HG02798 (cell line): Measurements from ENCODE around the gene GSN.
"Not testable (repeated sequence)": the region's sequence is repeated elsewhere in the genome, so short reads cannot be mapped to it uniquely, and the experiment has no call there.

Experiments used
- ATAC-seq: cut with Tn5 transposase; IDR thresholded peaks from one replicate; pipeline ENCODE4 v1.9.1; 2021; ENCODE audit warnings: mild to moderate bottlenecking; ENCODE audit not compliant: unreplicated experiment, poor library complexity

Gene GSN

DNA sequence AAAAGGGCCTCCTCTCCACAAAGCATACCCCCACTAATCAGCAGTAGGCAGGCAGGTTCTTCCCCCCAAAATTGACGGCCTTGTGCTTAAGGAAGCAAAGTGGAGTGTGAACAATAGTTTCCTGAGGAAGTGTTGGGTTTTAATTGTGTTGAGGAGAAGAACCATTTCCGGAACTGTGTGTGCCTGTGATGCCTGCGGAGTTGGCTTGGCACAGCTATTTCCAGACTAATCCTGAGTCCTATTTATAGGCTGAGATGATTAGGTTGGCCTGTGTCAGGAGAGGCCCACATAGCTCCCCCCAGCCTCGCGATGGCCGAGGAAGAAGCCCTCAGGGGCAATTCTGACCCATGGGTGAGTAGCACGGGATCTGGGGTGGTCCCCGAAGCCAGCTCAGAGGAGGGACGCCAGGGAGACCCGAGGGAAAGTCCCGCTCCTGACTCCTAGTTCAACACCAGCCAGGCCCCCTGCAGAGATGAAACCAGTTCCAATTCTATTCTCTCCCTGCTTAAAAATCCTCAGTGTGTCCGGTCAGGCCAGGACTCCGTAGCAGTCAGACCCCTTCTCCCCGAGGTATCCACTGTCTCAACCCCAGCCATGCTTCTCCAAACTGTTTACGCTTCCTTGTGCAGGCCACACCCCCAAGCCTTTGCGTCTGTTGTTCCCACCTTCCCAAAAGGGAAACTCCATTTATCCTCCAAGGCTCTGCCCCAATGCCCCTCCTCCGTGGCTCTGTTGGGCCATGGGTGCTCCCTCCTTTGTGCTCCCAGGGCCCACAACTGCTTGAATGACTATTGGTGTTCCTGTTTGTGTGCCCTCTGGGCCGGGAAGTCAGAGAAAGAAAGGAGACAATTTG lies 18.1 kb downstream of the GSN start:
- ATAC-seq = no peak

DNA sequence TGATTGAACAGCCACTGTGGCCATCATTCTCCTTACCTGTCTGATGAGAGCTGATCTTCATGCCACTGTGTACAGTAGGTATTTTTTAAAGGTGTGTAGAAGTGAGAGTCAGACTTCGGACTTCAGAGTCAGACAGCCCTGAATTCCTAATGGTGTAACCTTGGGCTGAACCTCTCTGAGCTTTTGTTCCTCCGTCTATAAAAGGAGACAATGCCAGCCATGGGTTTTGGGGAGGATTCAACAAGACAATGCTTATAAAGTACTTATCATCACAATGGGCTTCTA lies 18.7 kb downstream of the GSN start:
- no peak for ATAC-seq

DNA sequence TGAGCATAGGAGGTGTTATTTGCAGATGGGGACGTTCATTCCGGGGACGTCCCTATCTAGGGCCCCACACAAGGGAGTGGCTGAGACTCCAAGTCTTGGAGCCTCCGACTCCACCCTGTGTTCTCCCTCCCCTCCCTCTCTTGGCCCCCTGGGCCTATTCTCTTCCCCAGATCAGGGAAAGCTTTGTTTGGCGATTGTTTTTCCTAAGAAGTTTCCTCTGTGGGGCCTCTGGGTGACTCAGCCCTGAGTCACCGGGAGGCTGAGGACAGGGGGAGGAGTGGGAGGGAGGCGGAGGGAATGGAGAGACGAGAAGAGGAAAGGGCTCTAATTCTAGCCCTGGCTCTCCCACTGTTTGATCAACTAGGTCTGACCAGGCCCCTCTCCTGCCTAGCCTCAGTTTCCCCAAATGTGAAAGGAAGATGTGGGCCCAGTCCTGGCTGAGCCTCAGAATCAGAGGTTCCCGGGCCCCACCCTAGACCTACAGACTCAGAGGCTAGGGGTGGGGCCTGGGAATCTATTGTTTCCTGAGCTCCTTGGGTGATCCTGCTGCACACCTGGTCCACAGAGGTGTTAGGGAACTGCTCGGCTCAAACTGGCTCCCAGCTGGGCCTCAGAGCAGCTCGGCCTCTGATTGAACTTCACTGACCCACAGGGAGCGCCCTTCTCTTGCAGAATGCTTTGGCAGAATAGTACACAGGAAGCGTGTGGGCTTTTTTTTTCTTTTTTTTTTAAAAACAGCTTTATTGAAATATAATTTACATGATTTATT lies 19.2 kb downstream of the GSN start:
- ATAC-seq = no peak

DNA sequence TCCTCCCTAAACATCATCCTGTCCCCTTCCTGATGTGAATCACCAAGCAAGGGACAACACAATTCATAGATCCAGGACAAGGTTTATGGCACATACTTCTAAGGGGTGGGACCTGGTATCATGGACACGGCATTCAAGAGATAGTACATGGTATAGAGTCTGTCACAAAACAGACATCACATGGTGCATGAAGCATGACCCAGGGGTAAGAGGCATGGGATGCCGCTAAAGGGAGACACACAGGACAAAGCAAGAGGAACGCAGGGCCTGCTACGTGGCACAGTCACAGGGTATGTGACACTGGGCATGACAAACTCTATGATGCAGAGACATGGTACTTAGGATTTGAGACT lies 20.7 kb downstream of the GSN start:
- ATAC-seq = no peak

DNA sequence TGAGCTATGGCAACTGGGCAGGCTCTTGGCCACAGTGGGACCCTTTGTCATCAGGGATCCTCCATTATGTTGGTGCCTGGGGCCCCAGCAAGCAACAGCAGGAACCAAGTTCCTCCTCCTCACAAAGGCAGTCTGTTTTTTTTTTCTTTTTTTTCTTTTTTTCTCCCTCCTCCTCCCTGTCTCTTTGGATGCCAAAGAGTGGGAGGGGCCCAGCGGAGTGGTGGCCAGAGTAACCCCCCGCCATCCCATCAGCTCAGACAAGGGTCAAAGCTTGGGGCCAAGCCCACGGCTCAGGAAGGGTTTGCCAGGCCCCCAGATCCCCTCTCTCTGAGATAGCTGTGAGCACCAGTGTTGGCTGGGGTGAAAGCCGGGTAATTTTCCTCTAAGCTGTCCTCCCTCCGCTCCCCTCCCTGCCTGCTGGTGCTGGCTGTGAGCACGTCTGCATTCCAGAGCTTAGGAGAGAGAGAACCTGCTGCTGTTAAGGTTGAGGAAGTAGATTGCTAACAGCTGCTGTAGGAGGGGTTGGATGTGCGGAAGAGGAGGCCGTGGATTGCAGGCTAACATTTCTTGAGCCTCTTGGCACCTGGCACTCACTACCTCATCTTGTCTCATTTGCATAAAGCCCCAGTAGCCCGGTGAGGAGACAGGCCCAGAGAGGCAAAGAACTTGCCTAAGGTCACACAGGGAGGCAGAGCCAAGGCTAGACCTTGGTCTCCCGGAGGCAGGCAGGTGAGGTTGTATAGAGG lies 21.2 kb downstream of the GSN start:
- ATAC-seq = no peak

DNA sequence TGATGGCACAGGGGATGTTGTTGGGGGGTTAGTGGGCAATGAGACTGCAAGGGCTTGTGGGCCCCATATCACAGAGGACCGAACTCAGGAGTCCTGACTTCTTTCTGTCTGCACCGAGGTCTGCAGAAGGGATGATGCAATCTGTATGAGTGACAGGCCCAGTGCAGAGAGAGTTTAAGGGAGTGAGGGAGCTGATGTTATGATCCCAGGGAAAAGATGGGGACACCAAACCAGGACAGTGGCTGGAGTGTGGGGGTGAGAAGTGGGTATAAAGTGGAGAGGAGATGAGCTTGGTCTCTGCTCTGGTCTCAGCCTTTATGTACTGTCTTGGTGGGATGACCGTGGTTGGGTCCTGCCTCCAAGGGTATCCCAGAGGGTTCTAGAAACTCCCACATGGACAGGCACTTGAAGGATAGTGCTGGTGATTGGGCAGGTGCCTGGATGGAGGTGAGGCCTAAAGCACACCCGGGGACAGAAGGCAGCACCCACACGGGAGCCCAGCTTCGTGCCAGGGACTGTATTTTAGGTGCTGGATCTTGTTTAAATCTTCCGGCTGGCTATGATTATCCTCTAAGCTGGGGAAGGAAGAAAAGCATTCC lies 21.9 kb downstream of the GSN start:
- no peak for ATAC-seq

DNA sequence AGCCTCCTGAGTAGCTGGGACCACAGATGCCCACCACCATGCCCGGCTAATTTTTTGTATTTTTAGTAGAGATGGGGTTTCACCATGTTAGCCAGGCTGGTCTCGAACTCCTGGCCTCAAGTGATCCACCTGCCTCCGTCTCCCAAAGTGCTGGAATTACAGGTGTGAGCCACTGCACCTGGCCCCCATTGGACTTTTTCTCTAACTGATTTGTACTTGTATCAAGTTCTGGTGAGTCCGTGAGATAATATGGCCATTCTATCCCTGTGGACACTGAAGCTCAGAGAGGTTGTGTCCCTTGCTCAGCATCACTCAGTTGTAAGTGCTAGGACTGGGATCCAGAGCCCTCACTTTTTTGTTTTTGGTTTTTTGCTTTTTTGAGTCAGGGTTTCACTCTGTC lies 23.6 kb downstream of the GSN start:
- not testable (repeated sequence) for ATAC-seq

DNA sequence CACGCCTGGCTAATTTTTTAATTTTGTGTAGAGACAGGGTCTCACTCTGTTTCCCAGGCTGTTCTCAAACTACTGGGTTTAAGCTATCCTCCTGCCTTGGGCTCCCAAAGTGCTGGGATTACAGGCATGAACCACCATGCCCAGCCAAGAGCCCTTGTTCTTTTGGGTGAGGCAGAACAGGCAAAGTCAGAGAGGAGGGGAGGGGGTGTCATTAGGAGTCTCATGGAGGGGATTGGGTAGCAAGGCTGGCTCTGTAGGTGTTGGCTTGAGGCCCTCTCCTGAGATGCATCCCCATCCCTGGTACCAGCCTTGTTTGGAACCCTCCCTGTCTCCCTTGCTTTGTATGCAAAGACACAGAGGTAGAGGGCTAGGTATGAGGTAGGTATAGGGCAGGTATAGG lies 24.1 kb downstream of the GSN start:
- ATAC-seq = no peak

DNA sequence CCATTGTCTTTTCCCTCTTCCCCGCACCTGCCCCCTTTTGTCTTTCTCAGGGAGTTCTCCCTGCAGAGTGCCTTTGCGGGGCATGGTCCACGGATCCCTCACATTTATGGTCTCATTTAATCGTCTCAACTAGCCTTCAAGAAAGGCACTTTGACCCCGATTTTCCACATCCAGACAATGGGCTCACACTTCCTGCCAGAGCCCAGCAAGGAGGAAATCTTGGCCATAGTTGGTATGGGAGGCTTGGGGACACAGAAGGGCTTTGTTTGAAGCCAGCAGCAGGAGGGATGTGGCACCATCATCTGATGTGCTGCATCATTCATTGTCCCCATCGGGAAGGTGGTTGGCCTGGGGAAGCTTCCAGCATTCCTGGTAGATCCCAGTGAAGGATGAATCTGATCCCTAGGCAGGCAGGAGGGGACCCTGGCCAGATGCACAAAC lies 24.9 kb downstream of the GSN start:
- ATAC-seq = no peak

DNA sequence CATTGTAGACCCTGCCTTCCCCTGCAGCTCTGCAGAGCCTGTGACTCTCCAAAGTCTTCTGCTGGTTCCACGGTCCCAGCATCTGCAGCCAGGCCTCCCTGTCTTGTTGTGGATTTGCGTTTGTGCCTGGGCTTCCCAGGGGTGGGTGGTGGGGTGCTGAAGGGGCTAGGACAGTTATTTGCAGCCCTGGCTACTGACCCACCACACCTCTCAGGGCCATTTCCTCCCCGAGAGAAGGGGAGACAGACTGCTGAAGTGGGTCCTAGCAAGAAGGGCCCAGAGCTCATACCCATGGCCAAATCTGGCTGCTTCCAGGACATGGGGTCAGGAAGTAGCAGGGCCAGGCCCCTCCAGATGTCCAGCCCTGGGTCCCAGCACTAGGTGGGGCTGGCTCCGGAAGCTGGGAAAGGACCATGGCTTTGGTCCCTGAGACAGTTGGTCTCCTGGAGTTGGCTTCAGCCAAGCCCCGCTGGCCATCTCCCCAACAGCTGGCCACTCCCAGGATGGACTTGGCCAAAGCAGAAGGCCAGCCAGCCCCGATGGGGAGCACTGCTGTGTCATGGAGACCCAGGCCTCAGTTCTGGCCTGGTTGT lies 26.3 kb downstream of the GSN start:
- no peak for ATAC-seq

DNA sequence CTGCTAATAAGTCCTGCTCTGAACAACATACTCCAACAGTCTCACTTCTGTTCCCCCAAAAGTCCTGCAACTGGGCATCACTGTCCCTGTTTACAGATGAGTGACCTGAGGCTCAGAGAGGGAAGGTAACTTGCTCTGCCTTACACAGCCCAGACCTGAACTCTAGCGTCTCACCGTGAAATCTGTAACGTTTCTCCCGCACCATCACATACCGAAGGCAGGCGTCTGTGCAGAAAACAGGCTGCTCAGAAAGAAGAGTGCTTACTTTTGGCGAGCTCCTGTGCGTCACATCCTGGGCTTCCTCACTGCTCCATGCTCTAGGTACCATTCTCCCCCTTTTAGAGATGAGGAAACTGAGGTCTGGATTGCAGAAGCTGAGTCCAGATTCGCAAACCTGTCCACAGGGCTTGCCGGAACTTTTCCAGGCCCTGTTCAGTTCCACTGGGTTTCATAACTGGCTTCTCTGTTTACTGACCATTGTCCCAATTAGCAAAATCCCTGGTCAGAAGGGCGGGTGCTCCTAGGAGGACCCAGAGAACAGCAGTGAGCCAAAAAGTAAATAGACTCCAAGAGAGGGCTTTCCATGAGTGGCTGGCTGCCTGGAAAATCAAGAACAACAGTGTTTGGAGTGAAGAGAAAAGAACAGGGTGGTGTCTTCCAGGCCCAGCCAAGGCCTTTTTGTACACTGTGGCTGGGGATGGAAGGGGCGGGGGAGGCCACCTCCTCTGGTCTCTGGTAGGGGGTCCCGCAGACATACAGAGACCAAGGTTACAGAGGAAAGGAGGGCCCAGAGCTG lies 27.1 kb downstream of the GSN start:
- ATAC-seq = no peak

DNA sequence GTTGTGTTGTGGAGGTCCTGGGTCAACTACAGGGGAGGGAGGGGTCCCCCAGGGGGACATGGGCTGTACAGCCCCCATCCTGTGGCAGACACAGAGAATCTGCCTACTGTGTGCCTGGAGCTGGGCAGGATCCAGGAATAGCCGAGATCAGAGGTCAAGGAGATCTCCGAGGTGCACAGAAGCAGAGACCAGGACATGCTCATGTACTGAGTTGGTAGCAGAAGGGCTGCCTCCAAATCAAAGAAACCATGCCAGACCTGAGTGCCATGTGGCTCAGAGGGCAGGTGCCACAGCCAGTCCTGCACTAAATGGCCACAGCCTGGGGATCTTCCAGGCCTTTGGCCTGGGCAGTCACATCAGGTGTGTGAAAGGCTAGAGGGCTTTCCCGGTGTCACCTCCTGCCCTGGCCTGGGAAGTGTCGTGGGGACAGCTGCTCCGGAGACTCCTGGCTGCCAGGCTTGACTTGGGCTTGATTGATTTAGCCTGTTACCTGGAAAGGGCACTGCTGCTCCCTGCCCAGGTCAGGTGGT lies 27.8 kb downstream of the GSN start:
- no peak for ATAC-seq

DNA sequence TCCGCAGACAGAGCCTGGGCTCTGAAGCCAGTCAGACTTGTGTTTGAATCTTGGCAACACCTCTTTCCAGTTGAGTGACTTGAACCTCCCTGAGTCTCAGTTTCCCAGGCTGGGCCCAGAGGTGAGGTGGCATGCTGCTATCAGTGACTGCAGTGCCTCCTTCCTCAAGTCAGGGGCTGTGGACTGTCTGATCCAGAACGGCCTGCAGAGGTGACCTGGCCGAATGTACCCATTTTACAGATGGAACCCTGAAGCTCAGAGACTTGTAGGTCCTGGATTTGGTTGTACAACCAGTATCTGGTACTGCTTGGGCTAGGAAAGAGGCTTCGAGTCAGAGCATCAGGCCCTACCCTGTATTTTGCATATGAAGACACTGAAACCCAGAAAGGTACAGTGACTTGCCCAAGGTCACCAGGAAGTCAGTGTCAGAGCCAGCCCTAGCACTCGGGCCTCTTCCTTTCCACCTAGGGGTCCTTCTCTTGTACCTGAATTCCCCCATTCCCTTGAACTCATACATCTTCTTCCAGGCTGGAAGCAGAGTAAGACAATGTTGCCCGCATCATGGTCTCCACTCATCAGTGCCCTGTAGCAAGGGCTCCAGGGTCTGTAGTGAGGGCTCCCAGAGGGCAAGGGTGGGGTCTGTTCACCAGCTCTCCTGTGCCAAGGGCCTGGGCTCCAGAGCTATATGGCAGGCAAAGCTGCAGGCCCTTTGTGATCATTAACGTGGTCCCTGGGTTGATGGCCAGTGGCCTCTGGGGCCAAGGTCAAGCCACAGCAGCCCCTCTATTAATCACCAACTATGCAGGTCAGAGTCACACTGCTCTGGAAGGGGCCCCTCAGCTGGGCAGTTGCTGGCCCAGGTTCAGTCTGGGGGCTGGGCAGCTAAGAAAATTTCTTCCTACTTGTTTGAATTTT lies 28.5 kb downstream of the GSN start:
- no peak for ATAC-seq

DNA sequence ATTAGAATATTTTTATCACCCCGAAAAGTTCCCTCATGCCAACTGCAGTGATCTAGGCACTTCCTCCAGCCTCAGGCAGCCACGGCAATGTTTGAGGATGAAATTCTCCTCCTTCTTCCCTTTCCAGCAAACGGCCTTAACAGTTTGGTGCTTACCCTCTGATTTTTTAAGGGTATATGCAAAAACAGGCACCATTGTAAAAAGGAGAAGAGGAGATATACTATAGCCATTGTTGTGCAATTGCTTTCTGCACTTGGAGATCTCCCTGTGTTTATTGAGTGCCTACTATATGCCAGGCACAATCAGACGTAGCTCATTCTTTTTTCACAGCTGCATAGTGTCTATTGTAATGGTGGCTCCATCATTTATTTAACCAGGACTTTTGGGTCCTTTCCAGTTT lies 29.4 kb downstream of the GSN start:
- no peak for ATAC-seq

DNA sequence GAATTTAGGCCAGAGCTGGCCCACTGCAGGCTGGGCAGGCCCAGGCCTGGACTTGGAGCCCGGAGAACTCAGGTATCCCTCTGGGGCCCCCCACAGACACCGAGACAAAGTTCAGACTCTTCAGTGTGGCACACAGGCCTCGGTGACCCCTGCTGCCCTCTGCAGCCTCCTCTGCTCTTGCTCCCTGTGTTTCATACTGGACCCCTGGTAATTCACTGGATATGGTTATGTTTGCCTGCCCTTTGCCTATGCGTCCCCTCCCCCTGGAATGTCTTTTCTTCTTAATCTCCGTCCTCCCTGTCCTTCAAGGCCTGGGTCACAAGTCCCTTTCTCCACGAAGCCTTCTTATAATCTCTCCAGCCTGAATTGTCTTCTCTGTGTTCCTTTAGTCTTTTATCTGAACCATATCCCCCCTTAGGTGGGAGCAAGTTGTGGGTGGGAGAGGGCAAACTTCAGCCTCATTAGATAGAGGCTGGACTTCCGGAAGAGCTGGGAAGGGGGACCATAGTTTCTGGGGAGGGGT lies 30.1 kb downstream of the GSN start:
- ATAC-seq = no peak

DNA sequence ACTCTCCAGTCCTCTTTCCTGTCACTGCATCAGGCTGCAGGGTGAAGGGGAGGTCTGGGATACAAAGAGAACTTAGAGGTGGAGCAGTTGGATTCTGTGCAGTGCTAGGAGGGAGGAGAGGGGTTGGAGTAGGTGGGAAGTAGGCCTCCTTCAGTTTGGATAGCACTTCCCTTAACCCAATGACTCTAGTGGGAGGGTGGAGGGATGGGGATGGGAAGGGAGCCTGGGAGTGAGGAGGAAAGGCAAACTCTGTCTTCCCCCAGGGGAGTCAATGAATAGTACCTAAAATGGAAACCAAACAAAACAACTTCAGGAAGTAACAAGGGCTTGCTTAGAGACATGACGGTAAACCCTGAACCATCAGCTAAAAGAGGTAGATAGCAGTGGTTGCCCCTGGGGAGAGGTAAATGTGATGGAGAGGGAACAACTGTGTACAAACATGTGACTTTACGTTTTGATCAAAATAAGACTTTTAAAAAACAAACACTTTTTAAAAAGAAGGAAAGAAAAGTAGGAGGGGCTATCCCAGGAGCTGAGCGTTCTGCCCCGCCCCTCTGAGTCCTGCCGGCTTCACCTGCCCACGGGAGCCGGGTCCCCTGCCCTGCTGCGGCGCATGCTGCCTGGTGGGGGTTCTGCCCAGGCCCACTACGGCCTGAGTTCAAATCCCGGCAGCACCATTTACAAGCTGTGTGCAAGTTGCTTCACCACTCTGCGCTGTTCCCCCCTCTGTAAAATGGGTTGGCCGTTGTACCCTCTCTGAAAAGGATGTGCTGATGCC lies 30.9 kb downstream of the GSN start:
- ATAC-seq = no peak

DNA sequence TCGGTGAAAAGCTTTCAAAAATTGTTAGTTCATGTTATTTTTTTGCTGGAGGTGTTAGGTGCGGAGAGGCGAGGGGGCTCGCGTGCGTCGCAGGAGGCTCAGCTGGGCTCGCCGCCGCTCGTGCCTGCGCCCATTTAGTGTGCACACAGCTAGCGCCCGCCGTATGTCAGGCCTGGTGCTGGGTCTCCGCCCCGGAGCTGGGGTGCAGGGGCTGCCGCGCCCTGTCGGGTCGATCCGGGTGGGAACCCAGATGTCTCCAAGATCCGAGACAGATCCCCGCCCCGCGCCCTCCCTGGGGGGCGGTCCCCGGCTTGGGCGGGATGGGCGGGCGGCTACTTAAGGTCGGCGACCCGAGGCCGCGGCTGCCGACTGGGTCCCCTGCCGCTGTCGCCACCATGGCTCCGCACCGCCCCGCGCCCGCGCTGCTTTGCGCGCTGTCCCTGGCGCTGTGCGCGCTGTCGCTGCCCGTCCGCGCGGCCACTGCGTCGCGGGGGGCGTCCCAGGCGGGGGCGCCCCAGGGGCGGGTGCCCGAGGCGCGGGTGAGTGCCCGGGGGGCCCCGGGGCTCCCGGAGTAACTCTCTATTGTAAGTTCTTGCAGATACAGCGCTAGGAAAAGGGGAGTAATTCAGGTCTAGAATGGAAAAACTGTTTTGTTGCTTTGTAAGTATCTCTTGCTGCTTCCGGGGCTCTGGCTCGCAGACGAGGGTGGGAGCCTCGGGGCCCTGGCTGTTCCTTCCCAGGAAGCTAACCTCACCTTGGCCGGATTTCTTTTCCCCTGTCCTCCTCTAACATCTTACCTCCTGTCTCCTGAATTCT lies 31.7 kb downstream of the GSN start:
- no peak for ATAC-seq
